Measurements from ENCODE around the gene FOXI2. TPM values are rescaled to one million over a fixed set of nuclear protein-coding genes. Genes with fewer than 3 reads are reported as not detected.

The FOXI2 gene
- total RNA-seq, 1 donor from 2014 or later = not detected

DNA sequence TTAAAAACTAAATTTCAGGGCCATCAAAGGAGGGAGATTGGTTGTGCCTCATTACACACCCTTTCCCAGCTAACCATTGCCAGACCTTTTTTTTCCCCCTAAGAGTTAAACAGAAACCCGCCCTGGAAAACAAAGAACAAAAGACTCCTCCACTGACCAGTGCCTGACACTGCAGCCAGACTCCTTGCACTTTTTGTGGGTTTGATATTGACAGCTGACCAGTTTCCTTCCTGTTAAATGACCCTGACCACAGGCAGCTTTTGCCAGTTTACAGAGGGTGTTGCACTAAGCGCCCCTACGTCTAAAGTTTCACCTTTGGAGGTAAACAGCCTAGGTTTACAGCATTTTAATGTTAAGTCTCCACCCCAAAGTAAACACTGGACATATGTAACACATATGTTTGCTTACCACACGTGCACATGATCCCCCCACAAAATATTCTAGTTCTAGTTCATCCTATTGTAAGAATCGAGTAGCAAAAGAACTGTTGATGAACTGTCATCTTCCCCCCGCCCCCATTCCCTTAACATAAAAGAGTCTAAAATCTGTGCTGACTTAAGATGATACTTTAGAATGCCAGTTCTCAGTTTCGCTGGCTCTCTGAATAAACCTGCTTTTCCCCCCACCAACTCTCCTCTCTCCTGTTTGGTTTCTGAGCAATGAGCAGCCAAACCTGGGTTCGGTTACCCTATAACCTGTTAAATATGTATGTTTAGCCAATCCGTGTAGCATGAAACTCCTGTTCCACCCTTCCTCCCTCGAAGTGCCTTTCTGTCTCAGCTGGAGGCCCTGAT, 38.0 kb downstream of the FOXI2 start:
- Mint-ChIP-seq H3K27me3 (ENCODE audit: unreplicated experiment) (peaks cover 4% of the 10 kb centered on the region), H3K4me3 (ENCODE audit: unreplicated experiment) (no peak overlapping the region), H3K9me3 (ENCODE audit: unreplicated experiment) (no peaks in the 10 kb centered on the region), H3K36me3 (ENCODE audit: low read depth, unreplicated experiment) (no peaks in the 10 kb centered on the region), H3K4me1 (ENCODE audit: unreplicated experiment) (no peaks in the 10 kb centered on the region), H3K27ac (ENCODE audit: unreplicated experiment) (no peak overlapping the region)
- TF ChIP-seq CTCF (IDR thresholded peaks at IDR 0.05; ENCODE audit: unreplicated experiment) = no peak
- peak; percentile 11 for DNase-seq (ENCODE audit: low spot score)

DNA sequence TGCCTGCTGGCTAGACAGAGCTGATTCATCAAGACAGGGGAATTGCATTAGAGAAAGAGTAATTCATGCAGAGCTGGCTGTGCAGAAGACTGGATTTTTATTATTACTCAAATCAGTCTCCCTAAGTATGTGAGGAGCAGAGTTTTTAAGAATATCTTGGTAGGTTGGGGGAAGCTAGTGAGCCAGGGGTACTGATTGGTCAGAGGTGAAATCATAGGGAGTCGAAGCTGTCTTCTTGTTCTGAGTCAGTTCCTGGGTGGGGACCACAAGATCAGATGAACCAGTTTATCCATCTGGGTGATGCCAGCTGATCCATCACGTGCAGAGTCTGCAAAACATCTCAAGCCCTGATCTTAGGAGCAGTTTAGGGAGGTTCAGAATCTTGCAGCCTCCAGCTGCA, 39.8 kb downstream of the FOXI2 start:
- H3K36me3 Mint-ChIP-seq (ENCODE audit: low read depth, unreplicated experiment) = no peaks in the 10 kb centered on the region
- H3K4me1 Mint-ChIP-seq (ENCODE audit: unreplicated experiment) = no peaks in the 10 kb centered on the region
- TF ChIP-seq CTCF (IDR thresholded peaks at IDR 0.05; ENCODE audit: unreplicated experiment) = no peak

DNA sequence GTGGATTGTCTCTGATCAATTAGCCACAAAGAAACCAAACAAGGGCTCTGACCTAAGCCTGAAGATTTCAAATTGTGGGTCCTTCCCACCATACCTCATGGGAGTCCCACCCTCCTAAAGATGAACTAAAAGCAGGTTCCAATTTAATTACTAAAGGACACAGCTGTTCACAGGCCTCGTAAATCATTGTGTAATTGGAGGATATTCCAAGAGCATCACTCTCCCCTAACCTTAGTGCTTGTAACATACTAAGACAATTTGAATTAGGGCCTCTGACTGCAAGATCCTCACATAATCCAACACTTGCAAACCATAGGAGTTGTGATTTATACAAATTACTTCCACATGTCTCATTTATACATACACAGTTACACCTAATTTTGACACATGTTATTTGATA, 44.4 kb downstream of the FOXI2 start:
- no peak overlapping the region for H3K4me3 Mint-ChIP-seq (ENCODE audit: unreplicated experiment)
- no peak overlapping the region for H3K27ac Mint-ChIP-seq (ENCODE audit: unreplicated experiment)
- no peak for TF ChIP-seq CTCF (IDR thresholded peaks at IDR 0.05; ENCODE audit: unreplicated experiment)
- no peak for DNase-seq (ENCODE audit: low spot score)
- no peaks in the 10 kb centered on the region for H3K9me3 Mint-ChIP-seq (ENCODE audit: unreplicated experiment)
- no peaks in the 10 kb centered on the region for H3K36me3 Mint-ChIP-seq (ENCODE audit: low read depth, unreplicated experiment)
- H3K4me1 Mint-ChIP-seq (ENCODE audit: unreplicated experiment) = no peaks in the 10 kb centered on the region
- no peaks in the 10 kb centered on the region for H3K27me3 Mint-ChIP-seq (ENCODE audit: unreplicated experiment)

More for the DNA sequence above, 39.8 kb downstream of the FOXI2 start:
- Mint-ChIP-seq H3K4me3 (ENCODE audit: unreplicated experiment) (no peak overlapping the region), H3K9me3 (ENCODE audit: unreplicated experiment) (no peaks in the 10 kb centered on the region), H3K27ac (ENCODE audit: unreplicated experiment) (no peak overlapping the region), H3K27me3 (ENCODE audit: unreplicated experiment) (peaks cover 4% of the 10 kb centered on the region)
- no peak for DNase-seq (ENCODE audit: low spot score)

DNA sequence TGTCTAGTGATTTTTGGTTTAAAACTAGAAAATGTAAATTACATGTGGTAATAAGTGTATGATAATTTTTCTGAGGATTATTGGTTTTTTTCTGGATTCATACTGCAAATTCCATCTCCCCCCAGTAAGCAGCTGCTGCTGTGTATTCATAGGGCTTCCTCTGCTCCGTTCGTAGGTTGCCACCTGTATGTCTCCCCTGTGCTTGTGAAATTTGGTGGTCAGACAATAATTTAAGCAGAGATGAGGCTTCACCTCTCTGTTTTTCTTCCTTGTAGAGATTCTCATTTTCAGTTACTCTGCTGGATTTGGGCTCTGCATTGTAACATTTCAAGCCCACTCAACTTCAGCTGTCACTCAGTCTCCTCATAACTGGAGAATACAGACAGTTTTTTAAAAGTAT, 50.9 kb downstream of the FOXI2 start:
- Mint-ChIP-seq H3K4me1 (ENCODE audit: unreplicated experiment) (peaks cover 5% of the 10 kb centered on the region), H3K9me3 (ENCODE audit: unreplicated experiment) (no peaks in the 10 kb centered on the region), H3K36me3 (ENCODE audit: low read depth, unreplicated experiment) (no peaks in the 10 kb centered on the region), H3K4me3 (ENCODE audit: unreplicated experiment) (no peak overlapping the region), H3K27ac (ENCODE audit: unreplicated experiment) (no peak overlapping the region), H3K27me3 (ENCODE audit: unreplicated experiment) (no peaks in the 10 kb centered on the region)
- TF ChIP-seq CTCF (IDR thresholded peaks at IDR 0.05; ENCODE audit: unreplicated experiment) = no peak
- DNase-seq (ENCODE audit: low spot score) = no peak

- Mint-ChIP-seq H3K4me3 (ENCODE audit: unreplicated experiment) (no peak overlapping the region), H3K9me3 (ENCODE audit: unreplicated experiment) (peaks cover 5% of the 10 kb centered on the region), H3K36me3 (ENCODE audit: low read depth, unreplicated experiment) (no peaks in the 10 kb centered on the region), H3K27ac (ENCODE audit: unreplicated experiment) (no peak overlapping the region), H3K4me1 (ENCODE audit: unreplicated experiment) (peaks cover 5% of the 10 kb centered on the region), H3K27me3 (ENCODE audit: unreplicated experiment) (no peaks in the 10 kb centered on the region)
- no peak for TF ChIP-seq CTCF (IDR thresholded peaks at IDR 0.05; ENCODE audit: unreplicated experiment)
- no peak for DNase-seq (ENCODE audit: low spot score)
Observed at GRCh38 chr10:127790066-127790624, 53.2 kb downstream of the FOXI2 start.
